Neutrophil (primary cell): ENCODE measurements around the gene GCNT1.

ENCODE experiments used
- H3K27ac ChIP-seq: fragments of 200-600 bp; sonication (generic); 2 replicates; pipeline ENCODE4 v1.5.1; 2016; ENCODE audit warnings: mild to moderate bottlenecking, moderate library complexity
- H3K27me3 ChIP-seq: fragments of 200-600 bp; sonication (generic); 2 replicates; pipeline ENCODE4 v1.6.0; 2016; ENCODE audit warnings: mild to moderate bottlenecking
- H3K36me3 ChIP-seq: fragments of 200-600 bp; sonication (generic); 2 replicates; pipeline ENCODE4 v1.5.1; 2017
- H3K4me1 ChIP-seq, 2 experiments: fragments of 200-600 bp in 1 of 2; sonication (generic) in 1 of 2; 1 replicate in 1 of 2; 2 replicates in 1 of 2; pipeline versions ENCODE4 v1.5.1 to v1.6.1; 2013 to 2016; ENCODE audit warnings: low read depth in 1 of 2, low read length in 1 of 2, mild to moderate bottlenecking in 1 of 2, moderate library complexity in 1 of 2; ENCODE audit not compliant: control insufficient read depth in 1 of 2, insufficient read depth in 1 of 2
- H3K4me3 ChIP-seq, 2 experiments: fragments of 200-600 bp in 1 of 2; sonication (generic) in 1 of 2; 1 replicate in 1 of 2; 2 replicates in 1 of 2; pipeline ENCODE4 v1.5.1; 2013 to 2016; ENCODE audit warnings: low read depth in 1 of 2, low read length in 1 of 2, mild to moderate bottlenecking in 1 of 2, moderate library complexity in 1 of 2
- H3K9me3 ChIP-seq: fragments of 200-600 bp; sonication (generic); 2 replicates; pipeline ENCODE4 v1.5.1; 2016
- TF ChIP-seq, protein P1 (sequence below): fragments of 200-600 bp; sonication (generic); IDR thresholded peaks from 2 replicates; pipeline ENCODE4 v1.5.1; 2016; ENCODE audit warnings: antibody characterized with exemption

The GCNT1 gene

GRCh38 chr9:76448501-76448900 is 10.5 kb upstream of the GCNT1 start:
- Histone ChIP-seq H3K36me3 (no peaks in the 10 kb centered on the region), H3K9me3 (no peaks in the 10 kb centered on the region), H3K27ac (no peak overlapping the region), H3K4me3 (no peak overlapping the region), H3K4me1 (peaks cover 5 to 6% of the 10 kb centered on the region in 2 experiments), H3K27me3 (no peaks in the 10 kb centered on the region)
- TF ChIP-seq, protein P1, sequence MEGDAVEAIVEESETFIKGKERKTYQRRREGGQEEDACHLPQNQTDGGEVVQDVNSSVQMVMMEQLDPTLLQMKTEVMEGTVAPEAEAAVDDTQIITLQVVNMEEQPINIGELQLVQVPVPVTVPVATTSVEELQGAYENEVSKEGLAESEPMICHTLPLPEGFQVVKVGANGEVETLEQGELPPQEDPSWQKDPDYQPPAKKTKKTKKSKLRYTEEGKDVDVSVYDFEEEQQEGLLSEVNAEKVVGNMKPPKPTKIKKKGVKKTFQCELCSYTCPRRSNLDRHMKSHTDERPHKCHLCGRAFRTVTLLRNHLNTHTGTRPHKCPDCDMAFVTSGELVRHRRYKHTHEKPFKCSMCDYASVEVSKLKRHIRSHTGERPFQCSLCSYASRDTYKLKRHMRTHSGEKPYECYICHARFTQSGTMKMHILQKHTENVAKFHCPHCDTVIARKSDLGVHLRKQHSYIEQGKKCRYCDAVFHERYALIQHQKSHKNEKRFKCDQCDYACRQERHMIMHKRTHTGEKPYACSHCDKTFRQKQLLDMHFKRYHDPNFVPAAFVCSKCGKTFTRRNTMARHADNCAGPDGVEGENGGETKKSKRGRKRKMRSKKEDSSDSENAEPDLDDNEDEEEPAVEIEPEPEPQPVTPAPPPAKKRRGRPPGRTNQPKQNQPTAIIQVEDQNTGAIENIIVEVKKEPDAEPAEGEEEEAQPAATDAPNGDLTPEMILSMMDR, result no peak

GRCh38 chr9:76451234-76451633 is 7.7 kb upstream of the GCNT1 start:
- Histone ChIP-seq H3K9me3 (no peaks in the 10 kb centered on the region), H3K4me3 (no peak overlapping the region), H3K27ac (no peak overlapping the region), H3K36me3 (no peaks in the 10 kb centered on the region), H3K27me3 (no peaks in the 10 kb centered on the region), H3K4me1 (peaks cover 7% of the 10 kb centered on the region in 2 experiments)
- TF ChIP-seq, protein P1, result no peak

GRCh38 chr9:76452839-76453238 is 6.1 kb upstream of the GCNT1 start:
- Histone ChIP-seq H3K27me3 (no peaks in the 10 kb centered on the region), H3K4me1 (peaks cover 9 to 10% of the 10 kb centered on the region in 2 experiments), H3K27ac (no peak overlapping the region), H3K4me3 (no peak overlapping the region), H3K36me3 (no peaks in the 10 kb centered on the region), H3K9me3 (no peaks in the 10 kb centered on the region)
- TF ChIP-seq, protein P1, result no peak

GRCh38 chr9:76453785-76454184 is 5.2 kb upstream of the GCNT1 start:
- Histone ChIP-seq H3K4me1 (peaks cover 9 to 11% of the 10 kb centered on the region in 2 experiments), H3K27ac (no peak overlapping the region), H3K4me3 (no peak overlapping the region), H3K9me3 (no peaks in the 10 kb centered on the region), H3K36me3 (no peaks in the 10 kb centered on the region), H3K27me3 (no peaks in the 10 kb centered on the region)
- TF ChIP-seq, protein P1, result no peak

- no peaks in the 10 kb centered on the region for H3K27me3 ChIP-seq
- H3K4me3 ChIP-seq, result no peak overlapping the region
- no peak overlapping the region for H3K27ac ChIP-seq
- H3K9me3 ChIP-seq, result no peaks in the 10 kb centered on the region
- TF ChIP-seq, protein P1, result no peak
- H3K4me1 ChIP-seq, result peaks cover 9 to 12% of the 10 kb centered on the region in 2 experiments
- H3K36me3 ChIP-seq, result no peaks in the 10 kb centered on the region
These were observed 4.7 kb upstream of the GCNT1 start for GRCh38 chr9:76454311-76454710.
